Loucy (cell line): ENCODE data around the gene MATK.

Experiments used
- H2AFZ ChIP-seq: fragments of 200-600 bp; sonication (generic); 2 replicates; pipeline ENCODE4 v1.6.0; 2016; ENCODE audit warnings: antibody characterized with exemption, mild to moderate bottlenecking, low read length, moderate library complexity
- H3F3A ChIP-seq: fragments of 200-600 bp; 2 replicates; pipeline ENCODE4 v1.6.0; 2016; ENCODE audit warnings: antibody characterized with exemption, low read depth, mild to moderate bottlenecking
- H3K27me3 ChIP-seq: fragments of 200-600 bp; sonication (generic); 2 replicates; pipeline ENCODE4 v1.6.1; 2014; ENCODE audit warnings: low read length, mild to moderate bottlenecking; ENCODE audit not compliant: insufficient read depth, poor library complexity, severe bottlenecking
- H3K36me3 ChIP-seq: fragments of 200-600 bp; sonication (generic); 2 replicates; pipeline ENCODE4 v1.6.1; 2016; ENCODE audit warnings: low read length; ENCODE audit not compliant: insufficient read depth
- H3K4me1 ChIP-seq: fragments of 200-600 bp; sonication (generic); 2 replicates; pipeline ENCODE4 v1.5.1; 2014; ENCODE audit warnings: low read length, mild to moderate bottlenecking; ENCODE audit not compliant: insufficient read depth, poor library complexity, severe bottlenecking
- H3K4me2 ChIP-seq: fragments of 200-600 bp; sonication (generic); 2 replicates; pipeline ENCODE4 v1.6.0; 2014; ENCODE audit warnings: antibody characterized with exemption, low read length, low read depth, mild to moderate bottlenecking; ENCODE audit not compliant: poor library complexity, severe bottlenecking
- H3K4me3 ChIP-seq: fragments of 200-600 bp; sonication (generic); 2 replicates; pipeline ENCODE4 v1.5.1; 2014; ENCODE audit warnings: low read length, mild to moderate bottlenecking, mixed read lengths; ENCODE audit not compliant: poor library complexity, severe bottlenecking
- H3K79me2 ChIP-seq: fragments of 200-600 bp; sonication (generic); 2 replicates; pipeline ENCODE4 v1.6.1; 2014; ENCODE audit warnings: low read length; ENCODE audit not compliant: insufficient read depth
- H3K9ac ChIP-seq: fragments of 200-600 bp; sonication (generic); 2 replicates; pipeline ENCODE4 v1.6.0; 2014; ENCODE audit warnings: mild to moderate bottlenecking, low read depth, low read length, moderate library complexity; ENCODE audit not compliant: poor library complexity, severe bottlenecking
- H3K9me2 ChIP-seq: fragments of 200-600 bp; sonication (generic); replicated peaks from 2 replicates; pipeline ENCODE4 v1.6.1; 2016; ENCODE audit warnings: low read depth, low read length, mixed read lengths
- H3K9me3 ChIP-seq: fragments of 200-600 bp; sonication (generic); 2 replicates; pipeline ENCODE4 v1.6.1; 2014; ENCODE audit warnings: mild to moderate bottlenecking, antibody characterized with exemption, low read length, low read depth; ENCODE audit not compliant: insufficient read depth
- H4K20me1 ChIP-seq: fragments of 200-600 bp; sonication (generic); 2 replicates; pipeline ENCODE4 v1.6.0; 2014; ENCODE audit warnings: antibody characterized with exemption, low read length, mild to moderate bottlenecking; ENCODE audit not compliant: insufficient read depth, poor library complexity, severe bottlenecking
- EZH2phosphoT487 ChIP-seq: fragments of 200-600 bp; IDR thresholded peaks from 2 replicates; pipeline ENCODE4 v1.6.1; 2018; ENCODE audit warnings: antibody characterized with exemption, mild to moderate bottlenecking, moderate library complexity, borderline replicate concordance
- TF ChIP-seq, protein P1 (sequence below): fragments of 200-600 bp; sonication (generic); conservative IDR thresholded peaks from 2 replicates; pipeline ENCODE4 v1.5.1; 2014; ENCODE audit warnings: mild to moderate bottlenecking, antibody characterized with exemption, low read length

The MATK gene

DNA sequence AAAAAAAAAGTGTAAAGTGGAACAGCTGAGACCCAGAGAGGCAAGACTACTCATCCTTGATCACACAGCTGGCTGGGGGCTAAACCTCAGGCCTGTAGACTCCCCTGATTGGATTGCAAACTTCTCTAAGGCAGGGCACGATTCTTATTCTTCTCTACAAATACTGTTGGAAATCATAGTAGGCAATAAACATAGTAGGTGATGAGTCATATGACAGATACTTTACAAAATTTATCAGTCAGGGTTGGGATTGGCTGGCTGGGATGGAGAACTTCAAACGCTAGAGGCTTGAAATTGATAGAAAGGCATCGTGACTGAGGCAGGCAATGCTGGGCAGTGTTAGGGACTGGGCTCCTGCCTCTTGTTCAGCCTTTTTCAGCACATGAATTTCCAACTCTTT is 5.9 kb upstream of the MATK start:
- Histone ChIP-seq H3K9ac (no peak overlapping the region), H3K36me3 (no peaks in the 10 kb centered on the region), H2AFZ (no peak overlapping the region), H3K27me3 (no peaks in the 10 kb centered on the region), H3K4me2 (no peak overlapping the region), H3K79me2 (no peaks in the 10 kb centered on the region), H3K9me3 (peaks cover 4% of the 10 kb centered on the region; the same call in 1 of the 2 replicates), H3K9me2 (no peaks in the 10 kb centered on the region), H3F3A (no peaks in the 10 kb centered on the region), H3K4me3 (no peak overlapping the region), H4K20me1 (no peaks in the 10 kb centered on the region), H3K4me1 (no peaks in the 10 kb centered on the region)
- TF ChIP-seq, protein P1, sequence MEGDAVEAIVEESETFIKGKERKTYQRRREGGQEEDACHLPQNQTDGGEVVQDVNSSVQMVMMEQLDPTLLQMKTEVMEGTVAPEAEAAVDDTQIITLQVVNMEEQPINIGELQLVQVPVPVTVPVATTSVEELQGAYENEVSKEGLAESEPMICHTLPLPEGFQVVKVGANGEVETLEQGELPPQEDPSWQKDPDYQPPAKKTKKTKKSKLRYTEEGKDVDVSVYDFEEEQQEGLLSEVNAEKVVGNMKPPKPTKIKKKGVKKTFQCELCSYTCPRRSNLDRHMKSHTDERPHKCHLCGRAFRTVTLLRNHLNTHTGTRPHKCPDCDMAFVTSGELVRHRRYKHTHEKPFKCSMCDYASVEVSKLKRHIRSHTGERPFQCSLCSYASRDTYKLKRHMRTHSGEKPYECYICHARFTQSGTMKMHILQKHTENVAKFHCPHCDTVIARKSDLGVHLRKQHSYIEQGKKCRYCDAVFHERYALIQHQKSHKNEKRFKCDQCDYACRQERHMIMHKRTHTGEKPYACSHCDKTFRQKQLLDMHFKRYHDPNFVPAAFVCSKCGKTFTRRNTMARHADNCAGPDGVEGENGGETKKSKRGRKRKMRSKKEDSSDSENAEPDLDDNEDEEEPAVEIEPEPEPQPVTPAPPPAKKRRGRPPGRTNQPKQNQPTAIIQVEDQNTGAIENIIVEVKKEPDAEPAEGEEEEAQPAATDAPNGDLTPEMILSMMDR = no peak
- no peak for TF ChIP-seq EZH2phosphoT487

DNA sequence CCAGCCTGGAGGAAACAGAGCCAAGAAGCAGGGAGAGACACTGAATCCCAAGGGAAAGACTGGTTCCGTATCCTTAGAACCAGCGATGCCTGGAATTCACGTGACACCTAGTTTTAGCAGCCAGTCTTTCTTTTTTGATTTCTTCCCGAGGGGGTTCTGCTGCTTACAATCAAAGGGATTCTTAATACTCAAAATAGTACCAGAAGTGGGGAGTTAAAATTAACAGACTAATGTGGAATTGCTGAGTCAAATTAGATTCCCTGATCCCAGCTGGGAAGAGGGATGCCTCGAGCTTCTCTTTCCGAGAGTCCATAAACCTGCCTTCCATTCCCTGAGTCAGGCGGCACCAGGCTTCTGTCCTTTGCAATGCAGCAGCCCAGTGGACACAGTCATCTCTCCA is 4.8 kb upstream of the MATK start:
- Histone ChIP-seq H3K36me3 (no peaks in the 10 kb centered on the region), H3K79me2 (peaks cover 1% of the 10 kb centered on the region; the same call in 1 of the 2 replicates), H3K4me3 (no peak overlapping the region), H3K4me2 (no peak overlapping the region), H4K20me1 (no peaks in the 10 kb centered on the region), H3K9me2 (no peaks in the 10 kb centered on the region), H3K4me1 (peaks cover 3% of the 10 kb centered on the region), H3K9me3 (no peaks in the 10 kb centered on the region), H3K27me3 (peaks cover under 1% of the 10 kb centered on the region), H3K9ac (no peak overlapping the region), H2AFZ (no peak overlapping the region), H3F3A (no peaks in the 10 kb centered on the region)
- no peak for TF ChIP-seq EZH2phosphoT487
- TF ChIP-seq, protein P1 = no peak

DNA sequence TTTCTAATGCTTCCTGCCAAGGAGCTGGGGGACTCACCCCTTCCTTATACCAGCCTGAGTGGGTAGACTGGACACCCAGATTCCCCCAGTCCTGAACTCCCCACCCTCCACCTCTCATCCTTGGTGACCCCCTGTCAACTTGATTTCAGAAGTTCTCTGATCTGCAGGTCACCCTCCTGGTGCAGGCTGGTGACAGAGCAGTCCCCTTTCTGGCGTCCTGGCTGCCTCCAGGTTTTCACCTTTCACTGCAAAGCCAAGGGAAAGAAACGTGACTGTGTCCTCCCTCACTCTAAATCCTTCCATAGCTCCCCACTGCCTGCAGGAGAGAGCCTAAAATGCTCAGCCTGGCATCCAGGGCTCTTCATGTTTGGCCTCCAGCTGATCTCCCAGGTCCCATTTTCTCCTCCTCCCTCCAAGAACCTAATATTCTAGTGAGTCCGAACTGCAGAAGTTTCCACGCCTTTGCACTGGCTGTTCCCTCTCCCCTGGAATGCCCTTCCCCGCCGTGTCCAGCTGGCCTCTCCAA is 4.1 kb upstream of the MATK start:
- no peaks in the 10 kb centered on the region for H3F3A ChIP-seq
- peaks cover 8% of the 10 kb centered on the region for H3K79me2 ChIP-seq
- H3K36me3 ChIP-seq = no peaks in the 10 kb centered on the region
- H3K9ac ChIP-seq = no peak overlapping the region
- TF ChIP-seq EZH2phosphoT487 = no peak
- TF ChIP-seq, protein P1 = no peak
- H3K27me3 ChIP-seq = peaks cover 4% of the 10 kb centered on the region
- H3K4me3 ChIP-seq = no peak overlapping the region
- peaks cover 5% of the 10 kb centered on the region for H3K4me1 ChIP-seq
- no peaks in the 10 kb centered on the region for H4K20me1 ChIP-seq
- no peaks in the 10 kb centered on the region for H3K9me2 ChIP-seq
- no peaks in the 10 kb centered on the region for H3K9me3 ChIP-seq
- no peak overlapping the region for H3K4me2 ChIP-seq
- no peak overlapping the region for H2AFZ ChIP-seq
